ENCODE measurements around the gene LYPD6B.

Gene LYPD6B

GRCh38 chr2:149094217-149095015 is 55.9 kb downstream of the LYPD6B start:
- Histone ChIP-seq H3K4me3 (replicated peaks; ENCODE audit: insufficient read depth, low read length) (no peak overlapping the region), H3K27ac (replicated peaks) (no peak overlapping the region), H3K27me3 (ENCODE audit: insufficient read depth, poor library complexity, severe bottlenecking) (no peaks in the 10 kb centered on the region)
- no peak for TF ChIP-seq SPI1 (IDR thresholded peaks at IDR 0.05; ENCODE audit: borderline replicate concordance, low read depth)
- no peak for TF ChIP-seq REST (IDR thresholded peaks at IDR 0.05; ENCODE audit: insufficient replicate concordance, low read depth)
- no peak for DNase-seq (ENCODE audit: low read depth in 1 of 2, low spot score in 1 of 2)

GRCh38 chr2:149098701-149099100 is 60.2 kb downstream of the LYPD6B start:
- no peak overlapping the region for H3K27ac ChIP-seq (replicated peaks)
- no peak for DNase-seq (ENCODE audit: low read depth in 1 of 2, low spot score in 1 of 2)
- no peak for TF ChIP-seq CTCF (IDR thresholded peaks at IDR 0.05; ENCODE audit: insufficient read depth, low read length)
- no peak for TF ChIP-seq GABPA (IDR thresholded peaks at IDR 0.05; ENCODE audit: low read depth)
- TF ChIP-seq POLR2AphosphoS5 (IDR thresholded peaks at IDR 0.05; ENCODE audit: low read depth): no peak
- TF ChIP-seq SPI1 (IDR thresholded peaks at IDR 0.05; ENCODE audit: borderline replicate concordance, low read depth): no peak
- no peak for TF ChIP-seq REST (IDR thresholded peaks at IDR 0.05; ENCODE audit: insufficient replicate concordance, low read depth)
- no peaks in the 10 kb centered on the region for H3K27me3 ChIP-seq (ENCODE audit: insufficient read depth, poor library complexity, severe bottlenecking)
- H3K4me3 ChIP-seq (replicated peaks; ENCODE audit: insufficient read depth, low read length): no peak overlapping the region

GRCh38 chr2:149099298-149099697 is 60.8 kb downstream of the LYPD6B start:
- DNase-seq (ENCODE audit: low read depth in 1 of 2, low spot score in 1 of 2): no peak
- Histone ChIP-seq H3K4me3 (replicated peaks; ENCODE audit: insufficient read depth, low read length) (no peak overlapping the region), H3K27ac (replicated peaks) (no peak overlapping the region)

More at GRCh38 chr2:149099298-149099697, 60.8 kb downstream of the LYPD6B start:
- no peaks in the 10 kb centered on the region for H3K27me3 ChIP-seq (ENCODE audit: insufficient read depth, poor library complexity, severe bottlenecking)
- TF ChIP-seq GABPA (IDR thresholded peaks at IDR 0.05; ENCODE audit: low read depth): no peak
- TF ChIP-seq REST (IDR thresholded peaks at IDR 0.05; ENCODE audit: insufficient replicate concordance, low read depth): no peak
- no peak for TF ChIP-seq POLR2AphosphoS5 (IDR thresholded peaks at IDR 0.05; ENCODE audit: low read depth)
- TF ChIP-seq SPI1 (IDR thresholded peaks at IDR 0.05; ENCODE audit: borderline replicate concordance, low read depth): no peak
- no peak for TF ChIP-seq CTCF (IDR thresholded peaks at IDR 0.05; ENCODE audit: insufficient read depth, low read length)

Measured in HL-60 (cell line).